ENCODE data around the gene PCDHGA12.
"Not testable (repeated sequence)": the region's sequence is repeated elsewhere in the genome, so short reads cannot be mapped to it uniquely, and the experiment has no call there.

DNA sequence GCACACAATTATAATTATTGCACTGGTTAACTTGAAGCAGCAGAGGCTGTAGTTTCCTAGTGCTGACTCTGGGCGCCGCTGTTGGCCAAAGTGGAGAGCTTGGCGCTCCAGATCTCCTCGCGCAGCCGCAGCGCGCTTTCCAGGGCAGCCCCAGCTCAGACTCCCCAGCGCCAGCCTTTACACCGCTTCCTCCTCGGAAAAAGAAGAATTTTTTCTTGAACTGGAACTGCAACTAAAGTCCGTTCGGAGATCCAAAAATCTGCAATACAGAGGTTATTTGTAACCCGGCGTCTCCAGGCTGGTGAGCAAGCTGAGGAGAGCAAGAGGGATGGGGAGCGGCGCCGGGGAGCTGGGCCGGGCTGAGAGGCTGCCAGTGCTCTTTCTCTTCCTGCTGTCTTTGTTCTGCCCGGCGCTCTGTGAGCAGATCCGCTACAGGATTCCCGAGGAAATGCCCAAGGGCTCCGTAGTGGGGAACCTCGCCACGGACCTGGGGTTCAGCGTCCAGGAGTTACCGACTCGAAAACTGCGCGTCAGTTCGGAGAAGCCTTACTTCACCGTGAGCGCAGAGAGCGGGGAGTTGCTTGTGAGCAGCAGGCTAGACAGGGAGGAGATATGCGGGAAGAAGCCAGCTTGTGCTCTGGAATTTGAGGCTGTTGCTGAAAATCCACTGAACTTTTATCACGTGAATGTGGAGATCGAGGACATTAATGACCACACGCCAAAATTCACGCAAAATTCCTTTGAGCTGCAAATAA is 42.6 kb upstream of the PCDHGA12 start, which contains the start of gene PCDHGB4:
- not testable (repeated sequence) for TF ChIP-seq EZH2 (IDR thresholded peaks at IDR 0.05; ENCODE audit: borderline replicate concordance)
- TF ChIP-seq, protein P1, sequence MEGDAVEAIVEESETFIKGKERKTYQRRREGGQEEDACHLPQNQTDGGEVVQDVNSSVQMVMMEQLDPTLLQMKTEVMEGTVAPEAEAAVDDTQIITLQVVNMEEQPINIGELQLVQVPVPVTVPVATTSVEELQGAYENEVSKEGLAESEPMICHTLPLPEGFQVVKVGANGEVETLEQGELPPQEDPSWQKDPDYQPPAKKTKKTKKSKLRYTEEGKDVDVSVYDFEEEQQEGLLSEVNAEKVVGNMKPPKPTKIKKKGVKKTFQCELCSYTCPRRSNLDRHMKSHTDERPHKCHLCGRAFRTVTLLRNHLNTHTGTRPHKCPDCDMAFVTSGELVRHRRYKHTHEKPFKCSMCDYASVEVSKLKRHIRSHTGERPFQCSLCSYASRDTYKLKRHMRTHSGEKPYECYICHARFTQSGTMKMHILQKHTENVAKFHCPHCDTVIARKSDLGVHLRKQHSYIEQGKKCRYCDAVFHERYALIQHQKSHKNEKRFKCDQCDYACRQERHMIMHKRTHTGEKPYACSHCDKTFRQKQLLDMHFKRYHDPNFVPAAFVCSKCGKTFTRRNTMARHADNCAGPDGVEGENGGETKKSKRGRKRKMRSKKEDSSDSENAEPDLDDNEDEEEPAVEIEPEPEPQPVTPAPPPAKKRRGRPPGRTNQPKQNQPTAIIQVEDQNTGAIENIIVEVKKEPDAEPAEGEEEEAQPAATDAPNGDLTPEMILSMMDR (IDR thresholded peaks at IDR 0.05; ENCODE audit: poor library complexity) = peak; percentile 62
